GM19238 (cell line): ENCODE measurements around the gene GFPT1.

Source experiments
- DNase-seq: peaks from one replicate; pipeline ENCODE4 v3.0.0; 2011; ENCODE audit warnings: low spot score; ENCODE audit not compliant: insufficient read length

Gene GFPT1

DNA sequence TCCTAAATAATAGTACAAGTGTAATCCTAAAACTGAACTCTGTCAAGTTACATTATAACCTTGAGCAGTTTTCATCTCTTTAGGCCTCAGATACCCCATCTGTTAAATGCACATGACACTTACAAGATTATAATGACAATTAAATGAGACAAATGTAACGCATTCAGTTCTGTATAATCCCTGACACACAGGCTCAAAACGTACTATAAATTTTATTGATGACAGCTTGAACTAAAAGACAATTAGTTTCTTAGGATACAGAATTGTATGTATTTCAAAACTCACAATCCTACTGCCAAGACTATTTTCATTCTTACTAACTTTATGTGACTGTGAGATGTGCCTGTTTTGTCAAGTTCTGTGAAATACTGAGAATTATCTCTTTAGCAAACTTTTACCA is 56.2 kb downstream of the GFPT1 start:
- DNase-seq, result no peak

GRCh38 chr2:69322631-69323030 is 64.4 kb downstream of the GFPT1 start:
- DNase-seq, result no peak

GRCh38 chr2:69316550-69316949 is 70.5 kb downstream of the GFPT1 start:
- DNase-seq, result no peak

GRCh38 chr2:69315160-69315761 is 71.8 kb downstream of the GFPT1 start:
- DNase-seq, result no peak

- DNase-seq, result no peak
Observed at GRCh38 chr2:69311024-69311416, 76.0 kb downstream of the GFPT1 start.

DNA sequence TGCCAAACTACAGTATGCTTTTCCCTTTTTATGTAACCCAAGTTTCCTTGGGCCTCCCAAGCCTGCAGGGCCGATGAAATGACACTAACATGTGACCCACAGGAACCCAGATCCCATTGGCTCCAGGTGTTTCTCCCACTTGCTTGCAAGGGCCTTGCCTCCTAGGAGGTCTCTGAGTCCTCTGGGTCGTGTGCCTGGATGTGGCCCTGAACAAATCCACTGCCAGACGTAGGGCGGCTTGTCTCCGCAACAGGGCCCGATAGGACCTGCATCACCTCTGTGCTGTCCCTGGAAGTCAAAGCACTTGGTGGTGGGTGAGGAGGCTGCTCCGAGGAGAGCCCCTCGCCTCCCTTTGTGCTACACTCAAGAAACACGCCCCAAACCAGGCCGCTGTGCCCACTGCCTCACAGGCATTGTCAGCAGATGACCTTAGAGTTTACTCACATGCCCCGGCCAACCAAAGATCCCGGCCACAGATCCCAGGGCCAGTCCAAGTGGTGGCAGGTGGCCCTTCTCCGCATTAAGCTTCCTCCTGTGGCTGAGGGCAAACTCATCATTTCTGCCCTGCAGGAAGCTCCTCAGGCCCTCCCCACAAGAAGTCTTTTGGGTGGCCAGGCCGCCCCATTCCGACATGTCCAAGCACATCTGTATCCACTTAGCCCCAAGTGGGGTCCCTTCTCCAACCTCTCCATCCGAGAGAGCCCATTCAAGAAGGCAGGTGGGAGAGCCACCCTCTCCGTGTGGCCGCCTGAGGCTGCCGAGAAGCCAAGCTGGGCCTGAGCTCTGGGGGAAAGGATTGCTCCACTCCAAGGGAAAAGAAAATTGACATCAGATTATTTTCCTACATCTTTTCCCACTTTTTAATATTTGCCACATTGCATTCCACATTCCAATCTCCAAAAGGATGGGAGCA is 76.7 kb downstream of the GFPT1 start:
- no peak for DNase-seq

DNA sequence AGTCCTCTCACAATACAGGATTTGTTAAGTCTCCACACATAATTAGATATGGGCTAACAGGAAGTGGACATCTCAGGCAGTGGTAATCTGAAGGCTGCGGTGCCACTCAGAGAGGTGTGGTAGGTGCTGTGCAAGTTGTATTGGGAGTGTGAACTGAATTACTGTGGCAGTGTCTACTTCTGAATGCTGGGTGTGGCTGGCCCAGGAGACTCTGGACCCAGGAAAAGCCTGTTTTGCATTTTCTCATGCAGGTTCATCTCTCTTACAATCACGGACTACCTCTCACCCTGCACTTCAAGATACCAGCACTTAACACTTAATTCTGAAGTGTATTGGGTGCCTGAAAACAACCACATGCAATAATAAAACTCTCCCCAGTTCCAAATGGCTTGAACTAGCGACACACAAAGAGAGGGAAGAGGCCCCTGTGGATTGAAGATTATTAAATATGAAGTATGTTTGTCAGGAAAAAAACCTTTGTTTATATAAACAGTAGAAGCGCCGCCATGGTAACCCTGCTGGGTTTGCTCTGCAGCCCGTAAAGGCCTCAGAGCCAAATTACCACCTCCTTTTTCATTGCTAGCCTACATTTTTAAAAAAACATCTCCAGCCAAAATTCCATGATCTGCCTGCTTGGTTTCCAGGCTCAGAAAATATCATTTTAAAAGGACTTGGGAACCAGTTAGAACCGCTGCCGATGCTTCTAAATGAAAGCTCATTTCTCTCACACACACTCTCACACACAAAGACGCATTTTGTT is 77.5 kb downstream of the GFPT1 start:
- no peak for DNase-seq

- no peak for DNase-seq
Observed at GRCh38 chr2:69308338-69308737, 78.7 kb downstream of the GFPT1 start.

GRCh38 chr2:69307579-69308064 is 79.4 kb downstream of the GFPT1 start:
- peak; percentile 74 for DNase-seq

- peak; percentile 55 for DNase-seq
Observed at GRCh38 chr2:69306822-69307578, 80.0 kb downstream of the GFPT1 start.

- DNase-seq, result no peak
Observed at GRCh38 chr2:69306393-69306821, 80.6 kb downstream of the GFPT1 start.

DNA sequence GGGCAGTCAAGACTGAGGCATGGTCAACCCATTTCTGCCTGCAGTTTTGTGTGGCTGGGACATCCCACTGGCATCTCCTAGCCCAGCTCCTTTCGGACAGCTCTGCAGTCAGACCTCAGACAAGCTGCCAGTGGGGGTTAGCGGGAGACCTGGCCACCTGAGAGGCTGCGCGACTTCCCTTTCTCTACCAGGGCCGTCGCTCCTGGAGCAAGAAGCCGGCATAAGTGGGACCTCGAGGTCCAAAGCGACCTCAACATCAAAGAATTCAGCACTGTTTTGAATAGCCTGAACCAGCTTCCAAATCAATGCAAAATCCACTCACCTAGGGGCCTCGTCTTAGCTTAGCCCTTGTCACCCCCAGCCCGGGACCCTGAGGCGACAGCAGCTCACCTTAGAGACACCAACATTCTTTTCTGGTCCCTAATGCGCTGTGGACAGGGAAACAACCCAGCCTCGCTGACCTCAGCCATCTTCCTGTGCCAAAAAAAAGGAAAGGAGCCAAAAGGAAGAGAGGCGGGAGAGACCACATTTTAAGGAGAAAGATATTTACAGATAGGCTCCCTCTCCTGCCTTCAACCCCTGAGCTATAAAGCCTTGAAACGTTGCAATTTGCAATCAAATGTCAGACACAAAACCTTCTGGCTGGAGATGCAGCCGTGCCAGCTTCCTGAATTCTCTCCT is 81.2 kb downstream of the GFPT1 start:
- no peak for DNase-seq

- no peak for DNase-seq
Observed at GRCh38 chr2:69305166-69305565, 81.9 kb downstream of the GFPT1 start.

- DNase-seq, result no peak
Observed at GRCh38 chr2:69304656-69305055, 82.4 kb downstream of the GFPT1 start.

GRCh38 chr2:69300650-69301049 is 86.4 kb downstream of the GFPT1 start:
- DNase-seq, result no peak

- DNase-seq, result no peak
Observed at GRCh38 chr2:69299772-69300516, 87.1 kb downstream of the GFPT1 start.

DNA sequence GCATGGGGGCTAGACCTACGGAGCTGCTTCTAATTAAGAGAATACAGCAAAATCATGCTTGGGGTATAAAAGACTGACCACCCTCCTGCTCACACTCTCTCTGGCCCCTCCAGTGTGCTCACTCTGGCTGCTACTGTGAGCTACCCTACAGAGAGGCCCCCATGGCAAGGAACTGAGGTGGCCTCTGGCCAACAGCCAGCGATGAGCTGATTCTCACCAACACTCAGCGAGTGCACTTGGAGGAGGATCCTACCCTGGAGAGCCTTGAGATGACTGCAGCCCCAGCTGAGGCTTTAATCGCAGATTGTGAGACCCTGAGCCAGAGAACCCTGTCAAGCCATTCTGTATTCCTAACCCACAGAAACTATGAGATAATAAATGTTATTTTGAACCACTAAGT is 88.2 kb downstream of the GFPT1 start:
- DNase-seq, result no peak

- DNase-seq, result no peak
Observed at GRCh38 chr2:69298261-69298660, 88.8 kb downstream of the GFPT1 start.

- DNase-seq, result no peak
Observed at GRCh38 chr2:69297216-69297615, 89.8 kb downstream of the GFPT1 start.

DNA sequence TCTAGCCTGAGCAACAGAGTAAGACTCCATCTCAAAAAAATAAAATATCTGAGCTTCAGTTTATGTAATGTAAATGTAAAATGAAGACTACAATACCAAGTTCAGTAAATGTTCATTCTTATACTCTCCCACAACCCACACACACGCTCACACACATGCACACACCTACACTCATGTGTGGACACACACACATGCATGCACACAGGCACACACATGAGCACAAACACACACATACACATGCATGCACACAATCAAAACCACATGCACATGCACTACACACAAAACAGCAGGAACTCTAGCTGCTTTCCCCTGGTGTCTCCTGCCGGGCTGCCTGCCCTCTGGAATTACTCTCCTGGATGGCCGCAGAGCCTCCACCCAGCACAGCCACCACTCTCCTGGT is 90.6 kb downstream of the GFPT1 start:
- DNase-seq, result no peak
